Neuron (in vitro differentiated cells): ENCODE data around the gene SDS.
A peak's percentile ranks its signal among the peaks of the same experiment; 100 is the strongest.
"Not testable (repeated sequence)": the region's sequence is repeated elsewhere in the genome, so short reads cannot be mapped to it uniquely, and the experiment has no call there.

Experiments used
- H2AFZ ChIP-seq: one replicate; pipeline ENCODE4 v1.6.1; 2013; ENCODE audit warnings: low read depth, mild to moderate bottlenecking, inconsistent platforms, low read length, moderate library complexity
- H3K27me3 ChIP-seq: one replicate; pipeline ENCODE4 v1.6.1; 2013; ENCODE audit warnings: low read length; ENCODE audit not compliant: insufficient read depth
- H3K36me3 ChIP-seq: one replicate; pipeline ENCODE4 v1.6.1; 2013; ENCODE audit warnings: low read length; ENCODE audit not compliant: insufficient read depth
- H3K4me1 ChIP-seq: one replicate; pipeline ENCODE4 v1.6.1; 2013; ENCODE audit warnings: low read length; ENCODE audit not compliant: insufficient read depth
- H3K4me3 ChIP-seq: 2 replicates; pipeline ENCODE4 v1.5.1; 2013; ENCODE audit warnings: mild to moderate bottlenecking, low read length, moderate library complexity
- H3K9me3 ChIP-seq: one replicate; pipeline ENCODE4 v1.6.1; 2013; ENCODE audit warnings: low read length

SDS gene

DNA sequence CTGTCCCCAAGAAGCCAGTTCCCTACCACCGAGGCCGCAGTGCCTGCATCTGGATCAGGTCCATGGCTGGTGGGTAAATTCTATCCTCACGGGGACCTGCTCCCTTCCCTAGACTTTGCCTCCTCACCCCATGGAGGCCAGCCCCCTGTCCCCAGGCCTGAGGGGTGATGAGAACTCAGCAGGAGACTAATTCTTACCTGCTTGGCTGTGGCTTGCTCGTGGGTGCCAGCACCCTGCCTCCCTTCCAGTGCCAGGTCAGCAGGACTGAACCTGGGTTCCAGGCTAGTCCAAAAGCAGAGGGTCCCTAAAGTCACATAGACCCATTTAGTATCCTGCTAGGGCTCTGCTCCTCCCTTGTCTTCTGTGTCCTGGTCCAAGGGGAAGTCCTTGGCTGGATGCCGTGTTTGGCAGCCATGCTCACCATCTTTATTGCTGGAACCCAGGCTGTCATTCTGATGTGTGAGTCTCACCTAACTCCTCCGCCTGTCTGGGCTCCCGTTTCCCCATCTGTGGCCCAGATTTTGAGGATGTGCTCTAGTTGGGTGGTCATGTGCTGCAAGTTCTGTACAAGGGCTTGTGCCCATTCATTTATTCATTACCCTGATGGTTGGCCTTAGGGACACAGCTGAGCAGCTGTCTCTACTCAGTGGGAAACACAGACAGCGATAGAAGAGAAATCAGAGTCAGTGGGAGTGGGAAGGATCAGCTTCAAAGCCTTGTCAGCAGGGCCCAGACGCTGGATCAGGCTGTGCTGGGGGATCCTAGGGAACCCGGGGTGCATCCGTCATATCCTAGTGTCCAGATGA is 44.4 kb downstream of the SDS start:
- Histone ChIP-seq H3K4me1 (peaks cover 9% of the 10 kb centered on the region), H3K27me3 (no peaks in the 10 kb centered on the region)

DNA sequence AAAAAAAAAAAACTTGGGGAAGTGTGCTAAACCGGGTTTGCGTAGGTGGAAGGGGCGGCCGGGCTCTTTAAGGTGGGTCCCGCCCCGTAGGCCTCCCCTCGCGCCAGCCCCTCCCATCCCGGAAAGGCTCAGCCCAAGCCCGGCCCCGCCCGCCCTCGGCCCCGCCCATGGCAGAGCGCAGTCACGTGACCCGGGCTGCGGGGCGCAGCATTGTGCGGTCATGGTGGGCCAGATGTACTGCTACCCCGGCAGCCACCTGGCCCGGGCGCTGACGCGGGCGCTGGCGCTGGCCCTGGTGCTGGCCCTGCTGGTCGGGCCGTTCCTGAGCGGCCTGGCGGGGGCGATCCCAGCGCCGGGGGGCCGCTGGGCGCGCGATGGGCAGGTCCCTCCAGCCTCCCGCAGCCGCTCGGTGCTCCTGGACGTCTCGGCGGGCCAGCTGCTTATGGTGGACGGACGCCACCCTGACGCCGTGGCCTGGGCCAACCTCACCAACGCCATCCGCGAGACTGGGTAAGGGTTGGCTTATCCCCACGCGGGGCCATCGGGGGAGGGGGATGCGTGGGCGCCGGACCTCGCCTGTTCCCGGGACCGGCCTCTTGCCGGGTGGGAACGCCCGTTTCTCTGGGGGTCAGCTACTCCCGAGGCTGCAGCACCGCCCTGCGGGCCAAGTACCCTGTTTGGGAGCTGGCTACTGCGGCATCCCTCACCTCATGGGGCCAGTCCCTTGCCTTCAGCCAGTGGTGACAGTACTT is 45.1 kb downstream of the SDS start, which contains the start of gene PLBD2:
Gene PLBD2, plus strand, starts transcription at position 207 of the 752 bp plus-strand sequence. Its CDS starts 14 bp downstream, at position 221.
- Histone ChIP-seq H2AFZ (peak within 1 kb of the TSS; percentile 84), H3K36me3 (peaks cover 2% of the 10 kb centered on the region), H3K9me3 (no peaks in the 10 kb centered on the region), H3K27me3 (no peaks in the 10 kb centered on the region), H3K4me1 (peaks cover 9% of the 10 kb centered on the region), H3K4me3 (peak within 1 kb of the TSS; percentile 94)

More for the DNA sequence above, 44.4 kb downstream of the SDS start:
- H2AFZ ChIP-seq = peak overlapping the region; percentile 84
- H3K36me3 ChIP-seq = peaks cover 5% of the 10 kb centered on the region
- no peaks in the 10 kb centered on the region for H3K9me3 ChIP-seq
- H3K4me3 ChIP-seq = peak overlapping the region; percentile 94

DNA sequence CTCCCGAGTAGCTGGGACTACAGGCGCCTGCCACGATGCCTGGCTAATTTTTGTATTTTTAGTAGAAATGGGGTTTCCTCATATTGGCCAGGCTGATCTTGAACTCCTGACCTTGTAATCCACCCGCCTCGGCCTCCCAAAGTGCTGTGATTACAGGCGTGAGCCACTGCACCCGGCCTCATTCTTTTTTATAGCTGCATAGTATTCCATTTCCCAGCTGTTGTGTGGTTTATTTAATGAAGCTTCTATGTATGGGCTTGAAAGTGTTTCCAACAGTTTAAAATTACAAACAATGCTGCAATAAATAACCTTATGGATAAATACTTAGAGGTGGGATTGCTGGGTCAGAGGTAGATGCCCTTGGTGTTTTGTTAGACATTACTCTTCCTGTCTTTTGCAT is 49.5 kb downstream of the SDS start:
- not testable (repeated sequence) for H3K4me1 ChIP-seq, H3K4me3 ChIP-seq, H3K27me3 ChIP-seq, H2AFZ ChIP-seq, H3K36me3 ChIP-seq, H3K9me3 ChIP-seq

DNA sequence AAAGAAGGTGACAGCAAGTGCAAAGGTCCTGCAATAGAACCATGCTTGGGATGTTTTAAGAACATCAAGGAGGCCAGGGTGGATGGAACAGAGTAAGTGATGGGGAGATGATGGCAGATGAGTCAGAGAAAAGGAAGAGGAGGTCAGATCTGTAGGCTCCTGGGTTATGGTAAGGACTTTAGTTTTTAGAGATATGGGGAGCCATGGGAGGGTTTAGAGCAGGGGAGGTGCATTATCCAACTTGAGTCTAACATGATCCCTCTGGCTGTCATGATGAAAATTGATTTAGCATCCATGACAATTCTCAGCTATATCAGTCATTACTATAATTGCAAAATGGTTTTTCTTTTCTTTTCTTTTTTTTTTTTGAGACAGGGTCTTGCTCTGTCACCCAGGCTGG is 52.6 kb downstream of the SDS start:
- peaks cover 8% of the 10 kb centered on the region for H3K4me1 ChIP-seq
- H3K9me3 ChIP-seq = no peaks in the 10 kb centered on the region
- H2AFZ ChIP-seq = no peak overlapping the region
- no peaks in the 10 kb centered on the region for H3K36me3 ChIP-seq
- no peak overlapping the region for H3K4me3 ChIP-seq
- no peaks in the 10 kb centered on the region for H3K27me3 ChIP-seq

DNA sequence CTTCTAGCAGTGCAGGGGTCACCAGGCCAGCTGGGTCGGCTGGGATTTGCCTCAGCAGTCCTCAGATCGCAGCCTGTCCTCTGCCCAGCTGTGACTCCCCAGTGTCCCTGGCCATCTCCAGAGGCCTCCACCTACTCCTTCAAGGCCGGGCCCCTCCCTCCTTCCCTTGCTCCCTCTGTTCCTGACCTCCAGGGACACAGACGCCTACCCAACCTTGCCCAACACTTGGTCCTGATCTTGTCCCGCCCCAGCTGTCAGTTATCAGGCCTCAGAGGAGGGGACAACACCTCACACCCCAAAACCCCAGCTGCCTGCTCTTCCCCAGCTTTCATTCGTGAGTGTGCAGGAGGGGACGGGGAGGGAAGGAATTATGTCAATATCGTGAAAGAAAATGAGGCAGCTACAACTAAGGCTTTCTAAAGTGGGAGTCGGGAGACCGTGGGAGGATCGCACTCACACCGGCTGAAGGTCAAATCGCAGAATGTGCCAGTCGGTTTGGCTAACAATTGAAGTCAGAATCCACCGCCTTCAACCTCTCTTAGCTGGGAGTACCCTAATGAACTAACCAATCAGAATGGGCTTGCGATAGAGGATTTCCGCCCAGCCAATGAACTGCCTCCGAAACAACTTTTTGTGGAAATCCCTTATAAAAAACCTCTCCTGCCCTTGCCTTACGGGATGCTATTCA is 54.7 kb downstream of the SDS start:
- H3K4me1 ChIP-seq = peaks cover 8% of the 10 kb centered on the region
- no peaks in the 10 kb centered on the region for H3K9me3 ChIP-seq
- no peaks in the 10 kb centered on the region for H3K27me3 ChIP-seq
- H3K4me3 ChIP-seq = peak overlapping the region; percentile 29
- peak overlapping the region; percentile 29 for H2AFZ ChIP-seq
- H3K36me3 ChIP-seq = no peaks in the 10 kb centered on the region

DNA sequence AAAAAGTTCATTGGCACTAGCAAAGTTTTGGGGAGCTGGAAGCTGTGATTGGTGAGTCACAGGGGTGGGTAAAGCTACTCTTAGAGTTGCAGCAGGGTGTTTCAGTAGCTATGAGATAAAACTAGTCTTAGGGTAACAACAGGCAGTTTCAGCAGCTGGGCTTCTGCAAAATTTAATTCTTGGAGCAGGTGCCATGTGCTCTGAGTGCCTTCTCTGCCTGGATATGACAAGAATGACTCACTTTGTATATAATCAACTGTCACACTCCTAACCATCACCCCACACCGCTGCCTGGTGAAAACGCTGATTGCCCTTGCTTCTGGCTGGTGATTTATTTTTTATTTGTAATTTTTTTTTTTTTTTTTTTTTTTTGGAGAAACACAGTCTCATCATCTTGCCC is 55.8 kb downstream of the SDS start:
- H3K4me3 ChIP-seq = no peak overlapping the region

DNA sequence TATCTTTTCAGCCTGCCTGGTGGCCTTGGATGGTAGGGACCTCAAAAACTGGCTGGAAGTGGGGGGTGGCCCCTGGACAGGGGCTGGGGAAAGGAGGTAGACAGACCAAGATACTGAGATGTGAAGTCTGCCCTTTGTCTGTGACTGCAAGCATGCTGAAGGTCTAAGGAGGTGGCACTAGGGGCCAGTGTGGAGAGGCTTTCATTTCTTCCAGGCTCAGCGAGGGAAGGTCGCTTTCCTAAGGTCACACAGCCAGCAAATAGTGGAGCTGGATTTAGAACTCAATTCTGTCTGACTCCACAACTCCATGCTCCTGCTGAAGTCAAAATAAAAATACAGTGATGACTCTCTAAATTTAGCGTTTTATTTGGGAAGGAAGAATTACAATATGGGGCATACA is 56.6 kb downstream of the SDS start:
- no peaks in the 10 kb centered on the region for H3K36me3 ChIP-seq
- no peak overlapping the region for H3K4me3 ChIP-seq
- no peak overlapping the region for H2AFZ ChIP-seq
- H3K4me1 ChIP-seq = peaks cover 8% of the 10 kb centered on the region
- no peaks in the 10 kb centered on the region for H3K9me3 ChIP-seq
- no peaks in the 10 kb centered on the region for H3K27me3 ChIP-seq

More for the DNA sequence above, 55.8 kb downstream of the SDS start:
- H2AFZ ChIP-seq = no peak overlapping the region
- H3K36me3 ChIP-seq = no peaks in the 10 kb centered on the region
- no peaks in the 10 kb centered on the region for H3K27me3 ChIP-seq
- H3K9me3 ChIP-seq = no peaks in the 10 kb centered on the region
- H3K4me1 ChIP-seq = peaks cover 8% of the 10 kb centered on the region

DNA sequence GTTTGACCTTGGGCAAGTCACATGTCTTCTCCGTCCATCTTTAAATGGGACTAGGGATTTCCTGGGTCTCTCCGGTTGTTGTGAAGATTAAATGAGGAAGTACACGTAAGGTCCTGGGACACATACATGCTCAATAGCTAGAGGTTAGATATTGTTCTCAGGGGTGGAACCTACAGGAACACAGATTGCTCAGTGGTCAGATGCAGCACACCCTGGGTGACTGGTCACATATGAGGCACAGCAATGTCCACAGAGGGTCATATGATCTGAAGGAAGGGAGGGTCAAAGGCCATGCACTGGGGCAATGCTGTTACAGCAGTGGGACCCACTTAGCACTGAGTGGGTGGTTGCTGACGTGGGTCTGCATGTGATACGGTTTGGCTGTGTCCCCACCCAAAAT is 57.3 kb downstream of the SDS start:
- H3K4me1 ChIP-seq = peaks cover 8% of the 10 kb centered on the region
- no peak overlapping the region for H3K4me3 ChIP-seq
- H3K9me3 ChIP-seq = no peaks in the 10 kb centered on the region
- H3K27me3 ChIP-seq = peaks cover 2% of the 10 kb centered on the region
- no peak overlapping the region for H2AFZ ChIP-seq
- H3K36me3 ChIP-seq = no peaks in the 10 kb centered on the region

DNA sequence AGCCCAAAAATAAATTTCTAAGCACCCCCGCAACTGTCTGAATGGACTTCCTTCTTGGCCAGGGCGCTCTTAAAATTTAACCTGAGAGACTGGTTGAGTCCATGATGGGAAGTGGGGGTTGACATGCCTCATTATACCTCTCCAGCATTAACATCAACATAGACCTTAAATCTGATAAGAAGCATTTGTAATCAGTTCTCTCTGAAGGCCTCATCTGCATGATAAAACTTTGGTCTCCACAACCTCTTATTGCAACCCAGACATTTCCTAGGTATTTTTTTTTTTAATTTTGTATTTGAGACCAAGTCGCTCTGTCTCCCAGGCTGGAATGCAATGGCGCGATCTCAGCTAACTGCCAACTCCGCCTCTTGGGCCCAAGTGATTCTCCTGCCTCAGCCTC is 58.4 kb downstream of the SDS start:
- Histone ChIP-seq H2AFZ (no peak overlapping the region), H3K36me3 (no peaks in the 10 kb centered on the region), H3K27me3 (peaks cover 3% of the 10 kb centered on the region), H3K9me3 (no peaks in the 10 kb centered on the region), H3K4me3 (no peak overlapping the region), H3K4me1 (peaks cover 8% of the 10 kb centered on the region)
